Measurements from ENCODE around the gene ADAMTS2.

Gene ADAMTS2

GRCh38 chr5:179153921-179154345, 191.3 kb downstream of the ADAMTS2 start:
- Histone ChIP-seq H3K9me3 (ENCODE audit: insufficient read depth, low read length, severe bottlenecking) (no peaks in the 10 kb centered on the region), H3K27ac (ENCODE audit: low read length) (no peak overlapping the region), H3K4me3 (ENCODE audit: low read depth in 1 of 2, low read length in 2 of 2) (no peak overlapping the region), H3K79me2 (ENCODE audit: insufficient read depth, low read length) (no peaks in the 10 kb centered on the region), H3K9ac (ENCODE audit: low read depth, low read length) (no peak overlapping the region), H2AFZ (ENCODE audit: low read depth, low read length) (no peak overlapping the region), H3K4me2 (ENCODE audit: insufficient read depth, low read length) (no peak overlapping the region), H3K27me3 (ENCODE audit: insufficient read depth, low read length, poor library complexity) (no peaks in the 10 kb centered on the region), H4K20me1 (ENCODE audit: insufficient read depth, low read length) (no peaks in the 10 kb centered on the region), H3K4me1 (ENCODE audit: insufficient read depth, low read length) (no peaks in the 10 kb centered on the region), H3K36me3 (ENCODE audit: insufficient read depth, low read length) (no peaks in the 10 kb centered on the region)
- TF ChIP-seq EZH2 (IDR thresholded peaks at IDR 0.05; ENCODE audit: borderline replicate concordance, low read depth, low read length, severe bottlenecking), result no peak
- TF ChIP-seq CTCF (IDR thresholded peaks at IDR 0.05; ENCODE audit: borderline replicate concordance, extremely low read depth, low read length, poor library complexity, severe bottlenecking), result no peak
- DNase-seq (no peak), ATAC-seq (ENCODE audit: insufficient read depth, low read depth) (no peak)

DNA sequence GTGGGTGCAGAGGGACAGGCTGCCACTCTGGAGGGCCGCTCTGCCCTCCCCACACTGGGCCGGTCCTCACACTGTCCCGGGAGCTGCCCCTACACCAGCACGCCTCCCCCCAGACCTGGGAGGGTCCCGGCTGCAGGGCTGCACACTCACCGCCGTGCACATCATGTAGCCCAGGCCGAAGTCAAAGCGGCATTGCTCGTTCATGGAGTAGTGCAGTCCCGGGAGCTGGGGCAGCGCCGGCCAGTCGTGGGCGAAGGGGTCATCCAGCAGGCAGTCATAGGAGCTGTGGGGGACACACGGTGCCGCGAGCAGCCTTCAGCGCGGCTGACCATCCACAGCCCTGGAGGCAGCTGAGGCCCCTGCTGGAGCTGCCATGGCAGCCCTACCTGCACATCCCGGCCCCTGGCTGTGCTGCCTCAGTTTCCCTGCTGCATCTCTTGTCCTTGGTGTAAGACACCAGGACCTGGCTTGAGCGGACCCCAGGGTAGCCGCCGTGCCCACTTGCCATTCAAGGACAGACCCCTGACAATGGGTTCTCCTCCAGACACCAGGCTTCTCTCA, 191.8 kb downstream of the ADAMTS2 start:
- no peak overlapping the region for H3K4me3 ChIP-seq (ENCODE audit: low read depth in 1 of 2, low read length in 2 of 2)
- H3K36me3 ChIP-seq (ENCODE audit: insufficient read depth, low read length), result no peaks in the 10 kb centered on the region
- ATAC-seq (ENCODE audit: insufficient read depth, low read depth) (no peak), DNase-seq (no peak)
- H3K9ac ChIP-seq (ENCODE audit: low read depth, low read length), result no peak overlapping the region
- no peaks in the 10 kb centered on the region for H3K79me2 ChIP-seq (ENCODE audit: insufficient read depth, low read length)
- no peaks in the 10 kb centered on the region for H3K4me1 ChIP-seq (ENCODE audit: insufficient read depth, low read length)
- H3K27me3 ChIP-seq (ENCODE audit: insufficient read depth, low read length, poor library complexity), result no peaks in the 10 kb centered on the region
- no peak overlapping the region for H2AFZ ChIP-seq (ENCODE audit: low read depth, low read length)
- H4K20me1 ChIP-seq (ENCODE audit: insufficient read depth, low read length), result no peaks in the 10 kb centered on the region
- no peaks in the 10 kb centered on the region for H3K9me3 ChIP-seq (ENCODE audit: insufficient read depth, low read length, severe bottlenecking)
- H3K4me2 ChIP-seq (ENCODE audit: insufficient read depth, low read length), result no peak overlapping the region
- no peak overlapping the region for H3K27ac ChIP-seq (ENCODE audit: low read length)
- TF ChIP-seq EZH2 (IDR thresholded peaks at IDR 0.05; ENCODE audit: borderline replicate concordance, low read depth, low read length, severe bottlenecking) (no peak), CTCF (IDR thresholded peaks at IDR 0.05; ENCODE audit: borderline replicate concordance, extremely low read depth, low read length, poor library complexity, severe bottlenecking) (no peak)

DNA sequence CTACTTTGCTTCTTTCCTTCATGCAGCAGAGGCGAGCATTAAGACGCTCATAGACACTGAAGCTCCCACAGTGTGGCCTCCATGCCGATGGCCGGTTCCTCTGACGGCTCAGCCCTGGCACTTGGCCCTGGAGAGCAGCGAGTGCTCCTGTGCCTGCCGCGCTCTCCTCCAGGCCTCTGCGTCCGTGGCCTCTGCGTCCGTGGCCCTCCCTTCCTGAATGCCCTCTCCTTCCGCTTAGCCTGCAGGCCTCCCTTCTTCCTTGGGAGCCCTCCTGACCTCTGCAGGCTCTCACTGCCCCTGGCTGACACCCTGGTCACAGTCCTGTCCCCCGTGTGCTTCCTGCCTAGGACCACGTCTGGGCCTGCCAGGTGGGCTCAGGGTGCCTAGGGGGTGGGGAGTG, 192.3 kb downstream of the ADAMTS2 start:
- Histone ChIP-seq H3K4me2 (ENCODE audit: insufficient read depth, low read length) (no peak overlapping the region), H2AFZ (ENCODE audit: low read depth, low read length) (no peak overlapping the region), H4K20me1 (ENCODE audit: insufficient read depth, low read length) (no peaks in the 10 kb centered on the region), H3K79me2 (ENCODE audit: insufficient read depth, low read length) (no peaks in the 10 kb centered on the region), H3K4me3 (ENCODE audit: low read depth in 1 of 2, low read length in 2 of 2) (no peak overlapping the region), H3K9me3 (ENCODE audit: insufficient read depth, low read length, severe bottlenecking) (no peaks in the 10 kb centered on the region), H3K27me3 (ENCODE audit: insufficient read depth, low read length, poor library complexity) (no peaks in the 10 kb centered on the region), H3K4me1 (ENCODE audit: insufficient read depth, low read length) (no peaks in the 10 kb centered on the region), H3K27ac (ENCODE audit: low read length) (no peak overlapping the region), H3K36me3 (ENCODE audit: insufficient read depth, low read length) (no peaks in the 10 kb centered on the region), H3K9ac (ENCODE audit: low read depth, low read length) (no peak overlapping the region)
- DNase-seq, result no peak
- no peak for ATAC-seq (ENCODE audit: insufficient read depth, low read depth)
- no peak for TF ChIP-seq EZH2 (IDR thresholded peaks at IDR 0.05; ENCODE audit: borderline replicate concordance, low read depth, low read length, severe bottlenecking)
- TF ChIP-seq CTCF (IDR thresholded peaks at IDR 0.05; ENCODE audit: borderline replicate concordance, extremely low read depth, low read length, poor library complexity, severe bottlenecking), result no peak

Measured in DND-41 (cell line).